HEK293 (cell line): ENCODE measurements around the gene POGZ.
"Not testable (repeated sequence)": the region's sequence is repeated elsewhere in the genome, so short reads cannot be mapped to it uniquely, and the experiment has no call there.

Experiments
- CTCF ChIA-PET: fragments of 350-600 bp; formaldehyde crosslinking; extraction: SDS; loops from one replicate; lab custom pipeline; 2021; ENCODE audit warnings: antibody characterized with exemption; lab: Yijun Ruan, JAX
- POLR2A ChIA-PET: fragments of 300-600 bp; formaldehyde crosslinking; extraction: SDS; loops from one replicate; lab custom pipeline; 2020; ENCODE audit warnings: antibody characterized with exemption, inconsistent platforms; lab: Yijun Ruan, JAX
- H3K27ac ChIP-seq: fragments of 200-500 bp; sonication (Bioruptor generic); 2 replicates; pipeline ENCODE4 v1.5.1; 2014; ENCODE audit warnings: low read depth, low read length, control low read depth, inconsistent platforms; ENCODE audit errors: extremely low read depth
- H3K36me3 ChIP-seq, 2 experiments: fragments of 200-500 bp in 1 of 2; sonication (Bioruptor generic) in 1 of 2; 1 replicate in 1 of 2; 2 replicates in 1 of 2; pipeline ENCODE4 v1.5.1; 2014 to 2017; ENCODE audit warnings: inconsistent platforms in 2 of 2, low read length in 2 of 2; ENCODE audit not compliant: control insufficient read depth in 2 of 2, insufficient read depth in 1 of 2
- H3K4me1 ChIP-seq: fragments of 200-500 bp; sonication (Bioruptor generic); 2 replicates; pipeline ENCODE4 v1.5.1; 2014; ENCODE audit warnings: mild to moderate bottlenecking, low read length, inconsistent platforms; ENCODE audit not compliant: control insufficient read depth, insufficient read depth
- H3K4me3 ChIP-seq: 2 replicates; pipeline ENCODE4 v1.5.1; 2011; ENCODE audit warnings: low read depth, mild to moderate bottlenecking, control low read depth, low read length, moderate library complexity
- H3K9me3 ChIP-seq: fragments of 200-500 bp; sonication (Bioruptor generic); 2 replicates; pipeline ENCODE4 v1.5.1; 2014; ENCODE audit warnings: low read depth, low read length, inconsistent platforms; ENCODE audit not compliant: control insufficient read depth, insufficient read depth
- KLF1 ChIP-seq: fragments of 450-650 bp; formaldehyde crosslinking; IDR thresholded peaks from 2 replicates; pipeline ENCODE4 v1.5.1; 2016; ENCODE audit warnings: missing biosample characterization, missing genetic modification characterization
- MEIS1 ChIP-seq: sonication (generic); formaldehyde crosslinking; IDR thresholded peaks from 2 replicates; pipeline ENCODE4 v1.8.1; 2022; ENCODE audit warnings: missing genetic modification reagents, mild to moderate bottlenecking, borderline replicate concordance
- MZF1 ChIP-seq: fragments of 450-650 bp; formaldehyde crosslinking; IDR thresholded peaks from 2 replicates; pipeline ENCODE4 v1.5.1; 2017; ENCODE audit warnings: missing biosample characterization, missing genetic modification characterization, borderline replicate concordance
- PRDM10 ChIP-seq: fragments of 450-650 bp; formaldehyde crosslinking; IDR thresholded peaks from 2 replicates; pipeline ENCODE4 v1.5.1; 2016; ENCODE audit warnings: missing biosample characterization, missing genetic modification characterization
- RBAK ChIP-seq: fragments of 450-650 bp; formaldehyde crosslinking; IDR thresholded peaks from 2 replicates; pipeline ENCODE4 v1.5.1; 2016; ENCODE audit warnings: missing biosample characterization, missing genetic modification characterization
- ZBTB44 ChIP-seq: fragments of 450-650 bp; IDR thresholded peaks from 2 replicates; pipeline ENCODE4 v1.5.1; 2018; ENCODE audit warnings: missing biosample characterization, mild to moderate bottlenecking, missing genetic modification characterization
- ZEB2 ChIP-seq: fragments of 450-650 bp; formaldehyde crosslinking; IDR thresholded peaks from 2 replicates; pipeline ENCODE4 v1.5.1; 2016; ENCODE audit warnings: missing biosample characterization, missing genetic modification characterization
- ZNF114 ChIP-seq: fragments of 450-650 bp; formaldehyde crosslinking; IDR thresholded peaks from 2 replicates; pipeline ENCODE4 v1.5.0; 2017; ENCODE audit warnings: missing biosample characterization, missing genetic modification characterization
- ZNF121 ChIP-seq: fragments of 450-650 bp; formaldehyde crosslinking; IDR thresholded peaks from 2 replicates; pipeline ENCODE4 v1.5.1; 2016; ENCODE audit warnings: missing biosample characterization, missing genetic modification characterization
- ZNF175 ChIP-seq: fragments of 450-650 bp; formaldehyde crosslinking; IDR thresholded peaks from 2 replicates; pipeline ENCODE4 v1.5.1; 2016; ENCODE audit warnings: missing biosample characterization, missing genetic modification characterization
- ZNF214 ChIP-seq: fragments of 450-650 bp; formaldehyde crosslinking; IDR thresholded peaks from 2 replicates; pipeline ENCODE4 v1.5.1; 2017; ENCODE audit warnings: missing biosample characterization, mild to moderate bottlenecking, missing genetic modification characterization, borderline replicate concordance
- ZNF274 ChIP-seq, 2 experiments: fragments of 200-500 bp in 1 of 2; fragments of 450-650 bp in 1 of 2; sonication (Bioruptor generic) in 1 of 2; formaldehyde crosslinking in 1 of 2; IDR thresholded peaks; 2 replicates each; pipeline versions ENCODE4 v1.5.1 to v1.6.1; 2014 to 2016; ENCODE audit warnings: borderline replicate concordance in 1 of 2, inconsistent platforms in 1 of 2, low read length in 1 of 2, missing biosample characterization in 1 of 2, missing genetic modification characterization in 1 of 2
- ZNF280D ChIP-seq: fragments of 450-650 bp; formaldehyde crosslinking; IDR thresholded peaks from 2 replicates; pipeline ENCODE4 v1.5.1; 2016; ENCODE audit warnings: missing biosample characterization, missing genetic modification characterization
- ZNF423 ChIP-seq: fragments of 450-650 bp; formaldehyde crosslinking; IDR thresholded peaks from 2 replicates; pipeline ENCODE4 v1.5.1; 2016; ENCODE audit warnings: missing biosample characterization, missing genetic modification characterization
- ZNF560 ChIP-seq: fragments of 450-650 bp; formaldehyde crosslinking; IDR thresholded peaks from 2 replicates; pipeline ENCODE4 v1.5.1; 2017; ENCODE audit warnings: missing biosample characterization, missing genetic modification characterization, borderline replicate concordance
- ZNF626 ChIP-seq: fragments of 450-650 bp; sonication (Bioruptor Pico); formaldehyde crosslinking; IDR thresholded peaks from 2 replicates; pipeline ENCODE4 v1.5.1; 2018; ENCODE audit warnings: missing biosample characterization, missing genetic modification characterization, inconsistent platforms
- ZNF645 ChIP-seq: fragments of 450-650 bp; formaldehyde crosslinking; IDR thresholded peaks from 2 replicates; pipeline ENCODE4; 2016; ENCODE audit warnings: missing biosample characterization, missing genetic modification characterization
- ZNF660 ChIP-seq: fragments of 450-650 bp; IDR thresholded peaks from 2 replicates; pipeline ENCODE4 v1.5.1; 2018; ENCODE audit warnings: missing biosample characterization, mild to moderate bottlenecking, missing genetic modification characterization
- ZNF791 ChIP-seq: fragments of 450-650 bp; formaldehyde crosslinking; IDR thresholded peaks from 2 replicates; pipeline ENCODE4 v1.5.1; 2016; ENCODE audit warnings: missing biosample characterization, missing genetic modification characterization

POGZ gene

DNA sequence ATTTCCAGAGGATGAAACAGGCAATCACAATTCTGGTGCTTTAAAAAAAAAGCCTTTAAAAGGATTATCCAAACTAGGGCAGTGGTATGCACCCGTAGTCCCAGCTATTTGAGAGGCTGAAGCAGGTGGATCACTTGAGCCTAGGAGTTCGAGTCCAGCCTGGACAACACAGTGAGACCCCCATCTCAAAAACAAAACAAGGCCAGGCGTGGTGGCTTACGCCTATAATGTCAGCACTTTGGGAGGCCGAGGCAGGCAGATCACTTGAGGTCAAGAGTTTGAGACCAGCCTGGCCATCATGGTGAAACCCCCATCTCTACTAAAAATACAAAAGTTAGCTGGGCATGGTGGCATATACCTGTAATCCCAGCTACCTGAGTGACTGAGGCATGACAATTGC, 25.5 kb downstream of the POGZ start:
- POLR2A ChIA-PET = interaction anchor here (0.7 to 0.9 kb wide), 2 partner anchors 11 to 167 kb away, joined by 3 to 5 read pairs; no protein-coding TSS in a partner anchor
- not testable (repeated sequence) for H3K27ac ChIP-seq, H3K9me3 ChIP-seq, H3K4me3 ChIP-seq, H3K4me1 ChIP-seq
- H3K36me3 ChIP-seq = peaks cover 15 to 34% of the 10 kb centered on the region in 2 experiments
- CTCF ChIA-PET = interaction anchor here (0.6 kb wide), 1 partner anchor 215 kb away, joined by 3 read pairs; no protein-coding TSS in a partner anchor
- peak; percentile 66; the same call in 1 of the 2 replicates for TF ChIP-seq ZNF121 (tag by site-specific recombination)

- no peak overlapping the region for H3K27ac ChIP-seq
- CTCF ChIA-PET = interaction anchor here (0.7 to 1.0 kb wide), 2 partner anchors 11 to 107 kb away, joined by 3 read pairs; no protein-coding TSS in a partner anchor
- no peak for TF ChIP-seq PRDM10
- TF ChIP-seq, all 188 proteins: peak for 0
- peaks cover 42 to 76% of the 10 kb centered on the region in 2 experiments for H3K36me3 ChIP-seq
- no peak overlapping the region for H3K4me3 ChIP-seq
- POLR2A ChIA-PET = no interaction called here
- H3K9me3 ChIP-seq = no peaks in the 10 kb centered on the region
- no peaks in the 10 kb centered on the region for H3K4me1 ChIP-seq
Measured at GRCh38 chr1:151428068-151428467, 31.2 kb downstream of the POGZ start.

DNA sequence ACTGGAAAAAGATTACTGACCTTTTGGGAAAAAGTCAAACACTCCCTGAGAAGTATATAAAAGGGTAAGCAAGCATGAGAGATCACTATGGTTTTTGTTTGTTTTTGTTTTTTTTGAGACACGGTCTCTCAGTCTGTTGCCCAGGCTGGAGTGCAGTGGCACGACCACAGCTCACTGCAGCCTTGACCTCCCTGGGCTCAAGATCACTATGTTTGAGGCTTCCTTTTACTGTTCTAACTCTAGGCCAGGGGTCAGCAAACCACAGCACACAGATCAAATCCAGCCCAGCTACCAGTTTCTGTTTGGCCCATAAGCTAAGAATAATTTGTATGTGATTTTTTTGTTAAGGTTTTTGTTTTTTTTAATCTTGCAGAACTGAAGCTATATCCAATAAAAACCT, 34.2 kb downstream of the POGZ start:
- Histone ChIP-seq H3K27ac (no peak overlapping the region), H3K9me3 (no peaks in the 10 kb centered on the region), H3K36me3 (peaks cover 63 to 97% of the 10 kb centered on the region in 2 experiments), H3K4me3 (no peak overlapping the region), H3K4me1 (no peaks in the 10 kb centered on the region)
- POLR2A ChIA-PET = no interaction called here
- CTCF ChIA-PET = no interaction called here
- no peak for TF ChIP-seq ZNF274 (IDR thresholded peaks at IDR 0.05; ENCODE audit: low read length)
- no peak for TF ChIP-seq ZNF274 (tag by site-specific recombination; IDR thresholded peaks at IDR 0.05; ENCODE audit: borderline replicate concordance)
- no peak for TF ChIP-seq ZNF175 (tag by site-specific recombination)
- TF ChIP-seq ZNF645 (tag by site-specific recombination) = no peak
- no peak for TF ChIP-seq ZBTB44
- no peak for TF ChIP-seq ZNF280D (tag by site-specific recombination)
- TF ChIP-seq ZNF214 (tag by site-specific recombination) = no peak
- no peak for TF ChIP-seq MEIS1 (CRISPR knock-in tag)
- TF ChIP-seq ZEB2 = no peak
- TF ChIP-seq RBAK (tag by site-specific recombination) = no peak
- TF ChIP-seq KLF1 (tag by site-specific recombination) = no peak
- TF ChIP-seq ZNF560 = no peak
- TF ChIP-seq ZNF626 (tag by site-specific recombination) = no peak
- no peak for TF ChIP-seq MZF1 (tag by site-specific recombination)
- TF ChIP-seq ZNF114 (tag by site-specific recombination) = no peak
- no peak for TF ChIP-seq ZNF791
- no peak for TF ChIP-seq ZNF660 (tag by site-specific recombination)
- no peak for TF ChIP-seq ZNF423 (tag by site-specific recombination)
